ENCODE measurements around the gene YAP1.
"Not testable (repeated sequence)": the region's sequence is repeated elsewhere in the genome, so short reads cannot be mapped to it uniquely, and the experiment has no call there.

Gene YAP1

DNA sequence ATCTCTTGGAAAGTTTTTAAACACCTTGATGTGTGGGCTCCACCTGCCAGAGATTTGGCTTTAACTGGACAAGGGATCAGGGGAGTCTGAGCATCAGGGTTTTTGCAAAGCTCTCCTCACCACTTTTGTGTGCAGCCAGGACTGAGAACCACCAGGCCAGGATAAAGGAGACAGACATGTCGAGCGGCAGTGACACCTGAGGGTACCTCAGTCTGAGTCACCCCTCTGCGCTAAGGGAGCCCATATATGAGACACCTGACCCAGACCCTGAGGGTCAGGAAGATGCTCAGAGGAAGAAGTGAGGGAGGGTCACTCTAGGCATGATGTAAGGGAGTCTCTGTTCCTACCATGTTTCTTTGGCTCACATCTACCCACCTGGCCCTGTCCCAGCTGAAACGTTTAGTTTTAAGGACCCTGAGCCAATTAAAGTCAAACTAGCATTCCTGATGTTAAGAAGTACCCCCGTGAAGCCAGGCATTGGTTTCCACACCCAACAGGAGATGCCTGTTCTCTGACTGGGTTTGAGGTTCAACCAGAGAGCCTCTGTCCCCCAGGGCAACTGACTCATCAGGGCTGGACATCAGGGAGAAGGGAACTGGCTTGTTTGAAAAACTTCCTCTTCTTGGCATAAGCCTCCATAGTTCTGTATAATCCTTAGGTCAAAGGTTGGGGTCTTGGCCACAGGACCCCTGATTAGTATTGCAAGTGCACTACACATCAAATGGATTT, 134.6 kb downstream of the YAP1 start:
- DNase-seq, result no peak

DNA sequence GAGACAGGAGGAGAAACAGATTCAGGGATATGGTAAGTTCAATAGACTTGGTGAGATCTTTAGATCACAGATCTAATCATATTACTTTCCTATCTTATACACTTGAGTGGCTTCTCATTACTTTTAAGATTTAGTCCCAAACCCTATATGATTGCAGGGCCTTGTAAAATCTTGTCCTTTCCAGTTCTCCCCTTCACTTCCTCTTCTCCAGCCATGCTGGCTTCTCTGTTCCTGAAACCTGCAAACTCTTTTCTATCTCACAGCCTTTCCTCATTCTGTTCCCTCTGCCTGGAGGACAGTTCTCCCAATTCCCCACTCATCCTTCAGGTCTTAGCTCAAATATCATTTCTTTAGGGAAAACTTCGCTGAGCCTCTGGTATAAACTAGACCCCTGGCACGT, 141.2 kb downstream of the YAP1 start:
- DNase-seq, result no peak

DNA sequence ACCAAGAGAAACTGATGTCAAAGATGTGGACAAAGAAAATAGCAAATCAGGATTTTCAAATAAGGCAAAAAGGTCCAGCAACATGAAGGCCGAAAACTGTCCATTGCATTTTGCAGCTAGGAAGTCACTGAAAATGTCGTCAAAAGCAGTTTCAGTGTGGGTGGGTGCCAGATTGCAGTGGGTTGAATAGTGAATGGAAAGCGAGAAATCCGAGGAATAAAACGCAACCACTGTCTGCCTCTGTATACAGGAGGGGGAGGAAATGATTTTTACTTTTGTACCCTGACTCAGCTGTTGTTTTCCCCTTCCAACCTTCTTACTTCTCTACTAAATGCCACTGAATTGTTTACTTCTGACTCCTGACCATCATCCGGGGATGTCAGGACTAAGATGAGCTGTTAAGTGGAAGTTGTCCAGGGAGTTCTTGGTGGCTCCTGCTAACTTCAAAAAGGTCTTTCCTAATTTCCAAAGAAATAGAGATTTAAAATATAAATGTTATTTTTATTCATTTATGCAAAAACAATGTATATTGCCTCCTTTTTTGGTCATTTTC, 142.2 kb downstream of the YAP1 start:
- no peak for DNase-seq

DNA sequence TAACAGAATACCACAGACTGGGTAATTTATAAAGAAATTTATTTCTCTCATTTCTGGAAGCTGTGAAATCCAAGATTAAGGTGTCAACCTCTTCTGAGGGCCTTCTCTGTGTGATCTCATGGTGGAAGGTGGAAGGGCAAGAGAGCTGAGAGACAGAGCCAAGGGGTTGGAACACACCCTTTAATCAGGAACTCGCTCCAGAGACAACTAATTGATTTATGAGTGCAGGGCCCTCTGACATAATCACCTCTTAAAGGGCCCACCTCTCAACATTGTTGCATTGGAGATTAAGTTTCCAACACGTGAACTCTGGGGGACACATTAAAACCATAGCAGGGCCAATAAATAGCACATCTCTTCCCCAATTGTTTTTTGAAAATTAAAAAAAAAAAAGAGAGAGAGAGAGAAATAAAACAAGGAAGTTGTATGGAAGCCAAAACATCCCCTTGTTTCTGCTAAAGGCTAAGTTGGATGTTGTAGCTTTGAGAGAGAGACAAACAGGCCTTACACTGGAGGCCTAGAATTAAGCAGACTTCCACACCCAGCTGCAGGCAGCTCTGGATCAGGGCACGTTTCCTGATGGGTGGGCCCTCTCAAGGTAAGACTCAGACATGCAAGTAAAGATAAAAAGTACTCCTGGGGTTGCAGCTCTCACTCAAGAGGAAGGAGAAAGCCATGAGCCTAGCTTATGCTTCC, 142.9 kb downstream of the YAP1 start:
- no peak for DNase-seq

DNA sequence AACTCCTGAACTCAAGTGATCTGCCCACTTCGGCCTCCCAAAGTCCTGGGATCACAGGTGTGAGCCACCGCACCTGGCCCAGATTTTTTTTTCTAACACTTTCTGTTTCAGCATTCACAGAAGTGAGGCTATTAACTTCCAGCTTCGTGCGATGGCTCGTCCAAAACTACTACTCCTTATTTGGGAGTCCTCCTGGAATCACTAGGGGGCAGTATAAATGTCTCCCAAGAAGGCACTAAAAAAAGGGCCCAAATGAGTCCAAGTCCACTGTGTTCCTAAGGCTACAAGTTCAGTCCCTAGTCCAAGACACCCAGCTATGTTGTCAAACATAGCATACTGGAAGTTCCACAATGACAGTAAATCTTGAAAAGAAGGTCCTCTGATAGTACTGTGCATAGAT, 143.8 kb downstream of the YAP1 start:
- DNase-seq, result no peak

DNA sequence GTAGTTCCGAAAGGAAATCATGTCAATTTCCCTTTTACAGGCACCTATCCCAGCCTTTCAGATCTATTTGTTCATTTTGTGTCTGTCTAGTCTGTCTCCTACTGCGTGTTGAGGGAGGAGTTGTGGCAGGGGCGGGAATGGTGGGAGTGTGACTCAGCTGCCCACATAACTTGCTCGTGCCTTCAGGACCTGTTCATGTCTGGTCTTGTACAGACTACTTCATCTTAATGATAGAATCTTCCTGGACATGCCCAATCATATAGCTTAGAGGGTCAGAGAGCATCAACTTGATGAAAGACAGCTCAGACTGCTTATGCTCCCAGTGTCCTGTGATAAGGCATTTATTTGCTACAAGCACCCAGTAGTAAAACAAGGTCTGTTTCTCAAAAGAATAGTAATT, 146.0 kb downstream of the YAP1 start:
- no peak for DNase-seq

DNA sequence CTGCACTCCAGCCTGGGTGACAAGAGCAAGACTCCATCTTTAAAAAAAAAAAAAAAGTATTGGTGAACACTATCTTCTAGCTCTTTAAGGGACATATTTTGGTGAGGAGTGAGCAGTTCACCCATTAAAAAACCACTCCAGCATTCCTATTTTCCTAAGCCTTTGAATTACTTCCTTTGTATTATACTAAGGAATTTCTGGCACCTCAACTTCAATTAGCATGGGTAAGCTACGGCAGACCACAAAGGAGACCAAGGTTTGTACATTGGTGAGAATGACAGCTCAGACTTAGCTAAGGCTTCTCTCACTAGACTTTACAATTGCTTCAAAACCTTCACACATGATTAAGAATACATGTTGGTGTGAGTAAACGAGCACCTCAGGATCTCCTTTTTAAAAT, 150.0 kb downstream of the YAP1 start:
- no peak for DNase-seq

DNA sequence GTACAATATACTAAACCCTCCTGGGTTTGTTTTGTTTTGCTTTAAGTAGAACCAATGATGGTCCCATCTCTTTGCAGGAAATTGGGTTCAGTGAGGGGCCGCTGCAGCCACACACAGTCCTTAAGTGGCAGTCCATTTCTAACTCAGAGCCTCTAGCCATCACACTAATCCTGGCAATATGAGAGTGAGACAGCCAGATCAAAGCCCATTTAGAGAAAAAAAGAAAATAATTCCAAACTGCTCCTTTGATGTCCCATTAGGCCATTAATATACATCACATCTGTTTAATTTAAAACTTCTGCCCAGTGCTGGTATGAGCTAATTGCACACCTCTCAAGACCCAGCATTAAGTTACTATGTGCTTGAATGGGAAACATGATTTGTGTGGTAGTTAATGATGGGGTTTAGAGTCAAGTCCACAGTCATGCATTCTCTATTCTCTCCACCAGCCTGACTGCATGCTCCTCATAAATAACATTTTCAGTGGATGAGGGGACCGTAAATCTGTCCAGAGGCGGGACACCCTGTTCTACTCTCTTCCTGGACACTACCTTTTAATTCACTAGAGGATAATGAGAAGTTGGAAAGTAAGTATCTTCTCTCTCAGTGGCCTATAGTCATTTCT, 153.2 kb downstream of the YAP1 start:
- no peak for DNase-seq

DNA sequence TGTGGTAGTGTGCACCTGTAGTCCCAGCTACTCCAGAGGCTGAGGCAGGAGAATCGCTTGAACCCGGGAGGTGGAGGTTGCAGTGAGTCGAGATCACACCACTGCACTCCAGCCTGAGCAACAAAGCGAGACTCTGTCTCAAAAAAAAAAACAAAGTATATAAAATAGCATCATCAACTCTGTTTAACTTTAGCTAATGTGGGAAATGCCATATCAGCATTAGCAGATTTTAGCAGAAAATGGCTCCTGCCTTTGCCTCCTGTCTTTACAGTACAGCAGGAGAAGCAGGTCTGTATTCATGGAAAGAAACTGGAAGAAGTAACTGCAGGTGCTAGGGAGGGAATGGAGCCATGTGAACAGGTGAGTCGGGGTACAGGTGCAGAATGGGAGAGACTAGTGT, 154.5 kb downstream of the YAP1 start:
- not testable (repeated sequence) for DNase-seq

DNA sequence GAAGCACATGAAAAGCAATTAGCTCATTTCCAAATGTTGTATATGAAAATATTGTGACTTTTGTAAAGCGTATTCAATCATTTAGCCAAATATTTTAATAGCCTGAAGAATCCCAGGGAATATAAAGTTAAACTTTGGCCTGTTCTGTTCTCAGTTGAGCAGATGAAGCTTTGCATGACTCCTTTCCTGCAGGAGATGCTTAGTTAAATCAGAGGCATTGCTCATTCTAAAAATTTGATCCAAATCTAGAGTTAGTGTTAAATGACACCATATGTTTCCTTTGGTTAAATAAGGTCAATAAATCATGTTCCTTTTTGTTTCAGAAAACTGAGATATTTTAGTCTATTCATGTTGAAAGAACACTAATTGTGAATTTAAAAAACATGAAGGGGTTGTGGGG, 155.9 kb downstream of the YAP1 start:
- no peak for DNase-seq

DNA sequence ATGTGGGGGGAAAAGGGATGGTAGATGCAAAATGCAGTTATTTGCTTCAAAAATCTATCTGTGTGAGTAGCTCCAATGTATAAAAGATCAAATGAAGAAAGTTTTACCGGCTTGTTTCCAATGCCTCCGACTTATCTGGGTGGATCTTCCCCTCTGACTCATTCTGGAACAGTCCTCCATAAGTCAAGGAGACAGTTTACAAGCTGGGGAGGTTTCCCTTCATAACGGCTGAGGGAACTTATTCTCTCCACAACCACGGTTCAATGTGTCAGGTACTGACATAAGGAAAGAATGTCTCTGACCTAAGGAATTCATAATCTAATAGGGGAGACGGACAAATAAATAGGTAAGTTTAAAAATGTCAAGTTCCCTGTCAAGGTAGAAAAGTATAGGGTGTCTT, 157.4 kb downstream of the YAP1 start:
- DNase-seq, result no peak

DNA sequence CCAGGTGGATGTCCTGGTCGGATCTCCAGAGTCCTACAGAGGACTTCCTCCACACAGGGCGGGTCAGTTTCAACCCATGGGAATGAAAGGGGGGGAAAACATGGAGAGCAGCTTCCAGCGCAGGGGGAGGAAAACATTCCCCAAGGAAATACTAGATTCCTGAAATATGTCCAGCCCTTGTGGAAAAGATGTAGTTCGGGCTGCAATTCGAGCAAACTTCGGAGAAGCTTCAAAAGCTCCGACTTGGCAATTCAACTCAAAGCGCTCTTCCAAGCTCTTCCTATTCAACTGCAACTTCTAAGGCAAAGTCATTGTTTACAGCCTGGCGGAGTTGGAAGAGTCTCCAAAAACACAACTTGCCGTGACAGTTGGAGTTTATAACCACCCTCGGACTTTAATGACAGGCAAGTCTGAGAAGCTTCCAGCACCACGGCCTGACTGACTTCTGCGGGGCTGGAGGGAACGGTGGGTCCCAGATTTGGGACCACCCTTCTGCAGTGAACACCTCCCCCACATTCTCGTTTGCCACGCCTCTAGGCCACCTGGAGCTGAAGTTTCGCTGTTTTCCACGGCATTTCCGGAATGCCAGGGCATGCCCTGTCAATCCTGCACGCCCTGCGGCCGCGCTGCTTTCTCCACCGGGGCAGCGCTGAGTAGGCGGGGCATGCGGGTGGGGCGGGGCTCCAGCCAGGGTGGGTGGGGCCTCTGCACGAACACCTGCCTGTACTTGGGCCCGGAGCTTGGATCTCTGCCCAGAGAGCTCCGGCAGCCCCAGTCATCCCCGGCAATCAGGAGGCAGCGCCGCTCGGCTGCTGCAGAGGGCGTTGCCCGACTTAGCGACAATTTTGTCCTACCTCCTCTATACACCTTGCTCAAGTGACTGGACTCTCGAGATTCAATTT, 158.1 kb downstream of the YAP1 start:
- peak; percentile 82 for DNase-seq

DNA sequence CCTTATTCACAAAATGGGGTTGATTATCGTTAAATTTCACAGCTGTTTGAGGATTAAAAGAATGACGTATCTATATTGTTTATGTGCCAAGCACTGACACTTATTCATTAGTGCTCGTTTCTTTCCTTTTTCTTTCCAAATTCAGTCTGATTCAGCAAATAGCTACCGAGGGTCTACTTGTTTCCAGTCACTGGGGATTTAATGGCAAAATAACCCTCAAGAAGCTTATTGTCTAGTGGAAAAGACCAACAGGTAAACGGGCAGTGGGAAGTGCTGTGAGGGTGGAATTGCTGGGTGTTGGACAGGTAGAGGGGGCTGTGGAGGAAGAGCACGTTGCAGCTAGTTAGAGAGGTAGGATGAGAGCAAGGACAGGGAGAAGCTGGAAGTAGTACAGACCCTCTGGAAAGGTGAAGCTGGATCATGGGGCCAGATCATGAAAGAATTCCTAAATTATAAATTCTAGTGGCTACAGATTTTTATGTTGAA, 158.8 kb downstream of the YAP1 start:
- DNase-seq, result no peak

DNA sequence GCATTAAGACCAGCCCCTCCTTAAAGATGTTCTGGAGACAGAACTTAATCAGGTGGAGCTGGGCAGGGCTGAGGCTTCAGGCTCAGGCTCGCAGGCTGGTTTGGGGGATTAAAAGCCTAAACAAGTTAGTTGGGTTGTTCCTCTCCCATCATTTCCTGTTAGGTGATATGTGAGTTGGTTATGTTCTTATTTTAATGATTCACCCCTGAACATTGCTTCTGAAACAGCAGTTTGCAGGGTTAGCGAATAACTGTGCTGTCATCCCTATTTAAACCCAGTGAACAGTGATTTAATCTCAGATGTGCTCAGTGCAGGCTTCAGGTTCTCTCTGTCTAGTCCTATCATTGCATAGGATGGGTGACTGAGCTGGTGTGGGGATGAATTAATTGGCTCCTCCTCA, 159.7 kb downstream of the YAP1 start:
- DNase-seq, result no peak

DNA sequence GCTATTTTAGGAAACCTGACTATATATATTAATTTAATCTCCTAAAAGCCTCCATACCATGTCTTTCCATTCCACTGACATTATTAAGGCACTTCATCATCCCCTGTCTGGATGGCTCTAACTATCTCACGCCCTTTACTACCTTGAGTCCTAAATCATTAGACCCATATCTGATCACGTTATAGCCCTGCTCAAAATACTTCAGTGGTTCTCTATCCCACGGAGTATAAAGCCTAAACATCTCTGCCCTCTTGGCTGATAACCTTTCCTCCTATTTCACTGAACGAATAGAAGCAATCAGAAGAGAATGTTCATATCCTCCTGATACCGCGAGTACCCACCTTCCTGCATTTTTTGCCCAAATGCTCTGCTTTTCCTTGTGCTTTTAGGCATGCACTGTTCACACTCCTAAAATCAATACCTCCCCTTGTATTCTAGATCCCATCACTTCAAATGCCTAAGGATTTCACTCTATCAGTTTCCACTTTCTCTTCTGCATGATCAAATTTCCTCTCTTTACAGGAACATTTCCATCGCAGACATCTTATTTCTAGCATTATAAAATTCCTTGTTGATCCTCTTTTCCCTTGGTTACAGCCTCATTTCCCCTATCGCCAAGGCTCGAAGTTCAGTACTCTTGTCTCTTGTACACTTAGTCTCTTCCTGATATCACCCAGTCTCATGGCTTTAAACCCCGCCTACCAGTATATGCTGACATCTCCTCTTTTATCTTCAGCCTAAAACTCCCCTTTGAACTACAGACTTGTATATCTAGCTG, 162.0 kb downstream of the YAP1 start:
- DNase-seq, result no peak

DNA sequence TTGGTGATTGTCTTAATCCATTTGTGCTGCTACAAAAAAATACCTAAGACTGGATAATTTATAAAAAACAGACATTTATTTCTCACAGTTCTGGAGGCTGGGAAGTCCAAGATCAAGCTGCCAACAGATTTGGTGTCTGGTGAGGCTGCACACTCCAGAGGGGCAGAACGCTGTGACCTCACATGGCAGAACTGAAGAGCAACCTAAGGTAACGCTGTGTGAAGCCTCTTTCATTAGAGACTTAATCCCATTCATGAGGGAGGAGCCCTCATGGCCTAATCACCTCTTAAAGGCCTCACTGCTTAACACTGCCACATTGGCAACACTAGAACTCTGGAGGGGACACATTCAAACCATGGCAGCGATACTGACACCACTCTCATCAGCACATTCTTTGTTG, 164.4 kb downstream of the YAP1 start:
- DNase-seq, result no peak

DNA sequence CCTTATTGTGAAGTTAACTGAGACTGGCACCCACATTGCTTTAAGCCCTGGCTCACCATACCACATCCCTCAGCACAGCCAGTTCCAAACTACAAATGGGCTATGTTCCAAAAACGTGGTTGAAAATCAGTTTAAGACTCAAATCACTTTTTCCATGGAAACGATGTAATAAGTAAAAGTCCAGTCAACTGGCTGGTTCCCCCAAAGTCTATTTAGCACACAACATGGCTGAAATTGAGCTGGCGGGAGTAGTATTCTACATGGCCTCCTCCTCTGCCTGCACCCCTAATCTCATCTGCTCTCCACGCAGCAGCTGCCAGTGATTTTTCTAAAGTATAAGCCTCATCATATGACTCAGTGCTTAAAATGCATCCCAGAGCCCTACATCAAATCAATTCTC, 166.1 kb downstream of the YAP1 start:
- DNase-seq, result no peak

DNA sequence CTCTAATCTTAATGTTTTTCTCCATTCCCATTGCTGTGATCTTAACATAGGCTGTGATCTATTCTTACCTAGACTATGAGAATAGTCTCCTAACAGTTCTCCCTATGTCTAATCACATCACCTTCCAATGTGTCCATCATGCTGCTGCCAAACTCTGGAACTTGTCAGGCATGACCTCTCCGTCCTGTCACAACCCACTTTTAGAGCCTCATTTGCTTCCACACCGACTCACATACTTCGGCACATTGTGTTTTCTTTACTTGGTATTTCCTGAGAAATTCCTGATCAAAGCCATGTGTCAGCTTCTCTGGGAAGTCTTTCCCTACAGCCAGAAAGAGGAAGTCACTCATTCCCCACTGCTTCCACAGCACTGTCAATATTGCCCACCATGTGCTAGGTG, 166.5 kb downstream of the YAP1 start:
- no peak for DNase-seq

DNA sequence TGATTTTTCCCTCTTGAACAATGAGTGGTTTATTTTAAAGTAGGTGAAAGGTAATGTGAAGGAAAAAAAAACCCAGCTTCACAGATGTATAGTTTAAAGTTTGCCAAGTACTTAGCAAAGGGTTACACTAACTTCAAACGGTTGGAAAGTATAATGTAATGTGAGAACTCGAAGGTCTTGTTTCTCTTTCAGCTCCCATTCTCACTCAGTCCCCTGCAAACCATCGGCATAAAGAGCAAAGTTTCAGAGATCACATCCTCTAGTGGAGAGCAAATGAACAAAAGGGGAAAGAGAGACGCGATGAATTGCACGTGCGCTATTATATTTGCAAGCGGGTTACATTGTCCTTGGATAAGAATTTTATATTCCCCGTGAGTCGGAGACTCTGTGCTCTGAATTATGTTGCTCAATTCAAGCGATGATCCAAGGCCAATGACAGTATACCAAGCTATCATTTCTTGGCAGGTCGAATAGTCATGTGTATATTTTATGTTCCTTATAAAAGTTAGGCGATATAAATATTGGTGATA, 169.5 kb downstream of the YAP1 start:
- no peak for DNase-seq

DNA sequence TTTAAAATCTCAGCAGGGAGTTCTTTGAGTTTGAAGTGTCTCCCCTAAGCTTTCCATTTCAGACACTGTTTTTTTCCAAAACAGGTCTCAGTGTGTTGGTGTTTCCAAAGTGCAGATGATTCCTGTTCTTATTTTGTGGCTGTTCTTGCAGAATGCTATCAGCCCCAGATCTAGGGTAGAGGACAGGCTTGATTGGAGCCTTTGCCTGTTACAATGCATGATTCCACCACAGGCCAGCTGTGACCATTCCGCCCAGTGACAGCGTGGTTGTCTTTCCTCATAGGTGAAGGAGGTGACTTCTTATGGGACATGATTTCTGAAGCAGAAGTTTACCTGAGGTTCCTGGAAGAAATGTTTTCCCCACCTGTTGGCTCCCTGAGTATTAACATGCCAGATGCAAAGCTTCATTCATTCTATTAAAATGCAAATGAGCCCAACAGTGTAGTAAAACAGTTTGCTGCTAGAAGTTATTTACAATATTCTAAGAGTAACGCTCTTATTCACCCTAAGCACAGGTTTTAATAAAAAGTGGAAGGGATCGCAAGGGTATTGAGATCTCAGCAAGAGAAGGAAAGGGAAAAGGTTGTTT, 170.1 kb downstream of the YAP1 start:
- no peak for DNase-seq

Data from activated CD8-positive, alpha-beta memory T cell treated with anti-CD3 and anti-CD28 coated beads for 24 hours (primary cell).